ES-I3 (cell line): ENCODE results near the gene OR7C1.
"Not testable (repeated sequence)": the region's sequence is repeated elsewhere in the genome, so short reads cannot be mapped to it uniquely, and the experiment has no call there.

Experiments
- H3K36me3 ChIP-seq: 2 replicates; pipeline ENCODE4 v1.6.1; 2013; ENCODE audit warnings: mild to moderate bottlenecking, low read length, control low read depth, moderate library complexity; ENCODE audit not compliant: insufficient read depth
- H3K4me1 ChIP-seq: 2 replicates; pipeline ENCODE4 v1.6.1; 2013; ENCODE audit warnings: mild to moderate bottlenecking, control low read depth, low read length; ENCODE audit not compliant: insufficient read depth
- H3K9ac ChIP-seq: 2 replicates; pipeline ENCODE4 v1.6.1; 2013; ENCODE audit warnings: low read depth, mild to moderate bottlenecking, low read length, moderate library complexity
- H3K9me3 ChIP-seq: 2 replicates; pipeline ENCODE4 v1.6.1; 2013; ENCODE audit warnings: mild to moderate bottlenecking, low read length, moderate library complexity; ENCODE audit not compliant: control insufficient read depth, insufficient read depth

OR7C1 gene

DNA sequence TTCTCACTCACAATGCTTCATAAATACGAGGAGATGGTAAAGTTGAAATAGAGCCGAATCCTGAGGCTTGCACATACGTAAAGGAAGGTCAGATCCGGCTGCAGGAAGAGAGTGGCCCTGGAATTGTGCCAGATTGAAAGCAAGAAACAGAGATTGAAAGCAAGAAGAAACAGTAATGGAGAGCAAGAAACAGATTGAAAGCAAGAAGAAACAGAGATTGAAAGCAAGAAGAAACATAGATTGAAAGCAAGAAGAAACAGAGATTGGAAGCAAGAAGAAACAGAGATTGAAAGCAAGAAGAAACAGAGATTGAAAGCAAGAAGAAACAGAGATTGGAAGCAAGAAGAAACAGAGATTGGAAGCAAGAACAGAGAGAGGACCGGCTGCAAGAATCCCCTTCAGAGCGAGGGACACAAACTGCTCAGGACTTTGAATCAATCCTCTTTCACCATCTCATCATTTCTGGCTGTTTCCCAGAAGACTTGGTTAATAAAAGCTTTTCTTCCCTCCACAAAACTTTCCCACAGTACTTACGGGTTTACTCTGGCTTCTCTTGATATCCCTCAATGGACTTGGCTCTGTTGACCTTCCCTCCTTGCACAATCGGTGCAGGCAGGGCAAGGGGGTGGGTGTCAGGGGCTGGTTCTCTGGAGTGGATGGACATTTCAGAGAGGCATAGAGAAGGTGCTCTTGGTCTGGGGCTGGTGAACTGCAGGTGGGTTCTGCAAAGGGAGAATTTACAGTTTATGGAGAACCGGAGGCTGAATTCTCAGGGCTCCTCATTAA lies 25.5 kb downstream of the OR7C1 start:
- 0 out of 2 replicates have a peak, but pooled peaks cover 6% of the 10 kb centered on the region for H3K4me1 ChIP-seq
- no peaks in the 10 kb centered on the region for H3K36me3 ChIP-seq
- no peaks in the 10 kb centered on the region for H3K9me3 ChIP-seq
- H3K9ac ChIP-seq = no peak overlapping the region

DNA sequence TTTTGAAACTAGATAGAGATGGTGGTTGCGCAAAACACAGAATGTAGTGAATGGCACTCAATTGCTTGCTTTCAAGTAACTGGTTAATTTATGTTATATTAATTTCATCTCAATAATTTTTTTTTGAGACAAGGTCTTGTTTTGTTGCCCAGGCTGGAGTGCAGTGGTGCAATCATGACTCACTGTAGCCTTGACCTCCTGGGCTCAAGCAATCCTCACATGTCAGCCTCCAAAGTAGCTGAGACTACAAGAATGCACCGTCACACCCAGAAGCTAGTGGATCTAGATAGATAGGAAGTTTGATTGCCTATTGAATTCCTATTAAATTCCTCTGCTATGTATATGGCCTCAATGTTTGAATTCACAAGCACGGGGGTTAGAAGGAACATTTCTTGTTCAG lies 30.2 kb downstream of the OR7C1 start:
- no peaks in the 10 kb centered on the region for H3K36me3 ChIP-seq
- no peaks in the 10 kb centered on the region for H3K9me3 ChIP-seq
- 0 out of 2 replicates have a peak, but pooled peaks cover 10% of the 10 kb centered on the region for H3K4me1 ChIP-seq
- no peak overlapping the region for H3K9ac ChIP-seq

DNA sequence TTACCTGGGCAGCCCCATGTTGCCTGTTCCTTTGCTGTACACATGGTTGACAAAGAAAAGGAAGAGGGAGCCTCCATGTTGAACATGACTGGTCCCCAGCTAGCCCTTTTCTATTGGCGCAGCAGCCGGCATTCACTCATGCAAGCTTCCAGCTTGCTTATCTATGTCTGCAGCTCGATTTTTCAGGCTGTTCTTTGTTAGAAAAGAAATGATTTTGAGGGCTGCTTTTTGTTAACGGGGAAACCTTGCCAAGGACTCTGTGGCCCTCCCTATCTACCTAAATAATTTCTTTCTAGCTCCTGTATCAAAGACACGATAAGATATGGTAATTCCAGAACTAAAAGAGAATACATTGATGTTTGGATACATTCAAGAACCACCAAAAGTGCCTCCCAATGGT lies 36.2 kb downstream of the OR7C1 start:
- H3K36me3 ChIP-seq = no peaks in the 10 kb centered on the region
- H3K4me1 ChIP-seq = no peaks in the 10 kb centered on the region
- H3K9me3 ChIP-seq = no peaks in the 10 kb centered on the region
- no peak overlapping the region for H3K9ac ChIP-seq

DNA sequence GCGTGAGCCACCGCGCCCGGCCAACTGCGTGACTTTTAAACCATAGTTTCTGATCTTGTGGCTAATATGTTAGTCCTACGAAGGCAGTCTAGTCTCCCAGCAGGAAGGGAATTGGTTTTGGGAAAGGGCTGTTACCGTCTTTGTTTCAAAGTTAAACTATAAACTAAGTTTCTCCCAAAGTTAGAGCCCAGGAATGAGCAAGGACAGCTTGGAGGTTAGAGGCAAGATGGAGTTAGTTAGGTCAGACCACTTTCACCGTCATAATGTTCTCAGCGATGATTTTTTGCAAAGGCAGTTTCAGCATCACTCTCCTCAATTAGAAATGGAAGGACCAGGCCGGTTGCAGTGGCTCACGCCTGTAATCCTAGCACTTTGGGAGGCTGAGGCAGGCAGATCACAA lies 39.0 kb downstream of the OR7C1 start:
- Histone ChIP-seq H3K4me1 (no peaks in the 10 kb centered on the region), H3K36me3 (no peaks in the 10 kb centered on the region), H3K9ac (no peak overlapping the region), H3K9me3 (no peaks in the 10 kb centered on the region)

DNA sequence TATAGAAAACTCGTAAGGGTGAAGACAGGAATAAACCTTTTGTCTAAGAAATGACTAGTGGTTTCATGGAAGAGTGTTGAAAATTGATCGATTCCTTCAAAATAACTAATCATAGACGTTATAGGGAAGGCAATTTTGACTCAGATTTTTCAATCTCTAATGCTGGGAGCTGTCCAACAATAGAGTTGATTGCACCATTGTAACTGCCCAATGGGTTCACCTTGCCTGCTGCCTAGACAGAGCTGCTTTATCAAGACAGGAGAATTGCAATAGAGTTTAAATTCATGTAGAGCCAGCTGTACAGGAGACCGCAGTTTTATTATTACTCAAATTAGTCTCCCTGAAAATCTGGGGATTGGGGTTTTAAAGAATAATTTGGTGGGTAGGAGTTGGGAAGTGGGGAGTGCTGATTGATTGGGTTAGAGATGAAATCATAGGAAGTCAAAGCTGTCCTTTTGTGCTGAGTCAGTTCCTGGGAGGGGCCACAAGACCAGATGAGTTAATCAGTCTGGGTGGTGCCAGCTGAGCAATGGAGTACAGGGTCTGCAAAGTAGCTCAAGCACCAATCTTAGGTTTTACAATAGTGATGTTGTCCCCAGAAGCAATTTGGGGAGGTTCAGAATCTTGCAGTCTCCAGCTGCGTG lies 39.8 kb downstream of the OR7C1 start:
- H3K9ac ChIP-seq = no peak overlapping the region
- no peaks in the 10 kb centered on the region for H3K36me3 ChIP-seq
- H3K9me3 ChIP-seq = no peaks in the 10 kb centered on the region
- no peaks in the 10 kb centered on the region for H3K4me1 ChIP-seq

DNA sequence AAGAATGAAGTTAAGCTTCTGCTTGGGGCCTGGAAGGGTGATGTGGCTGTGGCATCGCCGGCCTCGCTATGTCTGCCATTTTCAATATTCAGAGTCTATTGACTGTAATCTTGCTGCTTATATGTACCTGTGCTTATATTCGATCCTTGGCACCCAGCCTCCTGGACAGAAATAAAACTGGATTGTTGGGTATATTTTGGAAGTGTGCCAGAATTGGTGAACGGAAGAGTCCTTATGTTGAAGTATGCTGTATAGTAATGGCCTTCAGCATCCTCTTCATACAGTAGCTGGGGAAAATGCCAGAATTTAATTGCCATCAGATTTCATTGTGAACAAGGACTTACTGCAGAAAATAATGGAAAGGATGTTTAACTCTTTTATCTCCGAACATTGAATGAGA lies 42.7 kb downstream of the OR7C1 start:
- not testable (repeated sequence) for H3K4me1 ChIP-seq, H3K36me3 ChIP-seq, H3K9ac ChIP-seq, H3K9me3 ChIP-seq

DNA sequence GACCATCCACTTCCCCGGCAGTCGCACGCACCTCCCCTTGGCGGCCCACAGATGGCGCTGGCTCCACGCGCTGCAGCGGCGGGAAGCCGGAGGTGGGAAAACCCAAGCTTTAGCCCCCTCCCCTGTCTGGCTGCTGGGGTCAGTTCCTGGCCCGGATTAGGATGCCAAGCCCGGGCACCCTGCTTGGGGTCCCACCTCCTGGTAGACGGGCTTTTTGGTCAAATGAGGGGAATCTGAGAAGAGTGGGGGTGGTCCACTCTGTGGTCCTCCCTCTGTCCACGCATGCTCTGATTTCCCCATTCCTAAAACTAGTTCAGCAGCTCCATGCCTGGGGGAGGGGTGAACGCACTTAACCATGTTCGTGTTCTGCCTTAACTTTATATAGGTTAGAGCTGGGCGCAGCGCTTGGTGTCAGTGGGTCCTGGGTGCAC lies 48.5 kb downstream of the OR7C1 start:
- H3K36me3 ChIP-seq = no peaks in the 10 kb centered on the region
- no peaks in the 10 kb centered on the region for H3K9me3 ChIP-seq
- no peaks in the 10 kb centered on the region for H3K4me1 ChIP-seq
- peak overlapping the region; percentile 11; the same call in 1 of the 2 replicates for H3K9ac ChIP-seq

DNA sequence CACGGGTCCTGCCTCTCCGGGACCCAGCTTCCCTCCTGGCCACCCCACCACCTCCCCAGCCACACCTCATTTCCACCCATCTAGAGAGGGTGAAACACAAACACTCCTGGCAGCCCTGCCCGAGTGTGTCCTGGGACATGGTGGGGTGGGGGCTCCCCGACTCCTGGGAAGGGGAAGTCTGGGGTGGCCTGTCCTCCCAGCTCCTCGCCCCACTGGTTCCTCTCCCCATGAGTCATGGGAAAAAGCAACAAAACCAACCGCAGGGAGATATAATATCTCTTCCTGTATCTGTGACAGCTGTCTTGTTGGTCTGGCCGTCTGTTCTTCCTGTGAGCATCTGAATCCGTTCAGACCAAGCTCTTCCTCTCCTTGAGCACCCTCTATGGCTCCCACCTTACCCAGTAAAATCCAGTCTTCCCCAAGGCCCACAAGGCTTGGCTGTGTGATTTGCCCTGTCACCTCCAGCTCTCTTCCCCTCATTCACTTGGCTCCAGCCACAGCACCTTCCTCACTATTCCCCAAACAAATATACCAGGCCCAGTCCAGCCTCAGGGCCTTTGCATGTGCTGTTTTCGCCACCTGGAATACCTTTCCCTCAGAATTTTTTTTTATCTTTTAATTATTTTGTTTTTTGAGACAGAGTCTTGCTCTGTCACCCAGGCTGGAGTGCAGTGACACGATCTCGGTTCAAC lies 49.7 kb downstream of the OR7C1 start:
- H3K4me1 ChIP-seq, H3K9me3 ChIP-seq, H3K36me3 ChIP-seq, H3K9ac ChIP-seq: not testable (repeated sequence)

DNA sequence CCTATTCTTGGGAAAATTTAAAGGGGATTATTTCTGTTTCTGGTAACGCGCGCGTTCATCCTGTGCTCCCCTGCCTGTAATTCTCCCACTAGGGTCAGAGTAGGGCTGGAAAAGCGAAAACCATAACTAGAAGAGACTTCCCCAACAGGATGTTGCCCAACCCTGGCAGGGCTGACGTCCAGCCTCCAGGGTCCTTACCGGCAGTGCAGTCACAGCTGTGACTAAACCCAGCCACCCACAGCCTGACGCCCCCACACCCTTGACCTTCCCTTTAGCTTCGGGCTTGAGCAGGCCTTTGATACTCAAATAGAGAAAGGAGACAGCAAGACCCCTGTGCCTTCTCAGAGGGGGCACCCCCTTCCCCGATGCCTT lies 50.3 kb downstream of the OR7C1 start:
- H3K9ac ChIP-seq, H3K36me3 ChIP-seq, H3K9me3 ChIP-seq, H3K4me1 ChIP-seq: not testable (repeated sequence)

DNA sequence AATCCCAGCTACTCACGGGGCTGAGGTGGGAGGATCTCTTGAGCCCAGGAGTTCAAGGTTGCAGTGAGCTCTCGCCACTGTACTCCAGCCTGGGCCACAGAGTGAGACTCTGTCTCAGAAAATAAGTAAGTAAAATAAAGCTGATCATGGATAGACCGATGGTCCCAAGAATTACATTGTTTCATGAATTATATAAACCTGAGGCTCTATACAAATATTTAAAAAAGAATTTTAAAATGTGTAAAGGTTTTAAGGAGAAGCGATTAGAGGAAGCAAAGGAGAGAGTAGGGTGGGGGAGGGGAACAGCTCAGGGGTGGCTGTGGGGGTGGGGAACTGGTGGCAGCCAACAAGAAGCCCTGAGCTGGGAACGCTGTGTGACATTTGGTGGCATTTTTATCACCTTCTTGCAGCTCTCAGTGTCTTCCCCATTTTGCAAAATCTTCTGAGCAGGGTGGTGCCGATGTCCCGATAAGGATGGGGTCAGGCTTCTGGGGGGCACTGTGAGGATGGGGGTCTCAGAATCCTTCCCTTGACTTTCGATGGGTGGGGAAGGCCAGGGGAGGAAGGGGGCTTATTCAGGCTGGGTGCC lies 51.5 kb downstream of the OR7C1 start:
- not testable (repeated sequence) for H3K36me3 ChIP-seq, H3K9me3 ChIP-seq, H3K4me1 ChIP-seq, H3K9ac ChIP-seq

DNA sequence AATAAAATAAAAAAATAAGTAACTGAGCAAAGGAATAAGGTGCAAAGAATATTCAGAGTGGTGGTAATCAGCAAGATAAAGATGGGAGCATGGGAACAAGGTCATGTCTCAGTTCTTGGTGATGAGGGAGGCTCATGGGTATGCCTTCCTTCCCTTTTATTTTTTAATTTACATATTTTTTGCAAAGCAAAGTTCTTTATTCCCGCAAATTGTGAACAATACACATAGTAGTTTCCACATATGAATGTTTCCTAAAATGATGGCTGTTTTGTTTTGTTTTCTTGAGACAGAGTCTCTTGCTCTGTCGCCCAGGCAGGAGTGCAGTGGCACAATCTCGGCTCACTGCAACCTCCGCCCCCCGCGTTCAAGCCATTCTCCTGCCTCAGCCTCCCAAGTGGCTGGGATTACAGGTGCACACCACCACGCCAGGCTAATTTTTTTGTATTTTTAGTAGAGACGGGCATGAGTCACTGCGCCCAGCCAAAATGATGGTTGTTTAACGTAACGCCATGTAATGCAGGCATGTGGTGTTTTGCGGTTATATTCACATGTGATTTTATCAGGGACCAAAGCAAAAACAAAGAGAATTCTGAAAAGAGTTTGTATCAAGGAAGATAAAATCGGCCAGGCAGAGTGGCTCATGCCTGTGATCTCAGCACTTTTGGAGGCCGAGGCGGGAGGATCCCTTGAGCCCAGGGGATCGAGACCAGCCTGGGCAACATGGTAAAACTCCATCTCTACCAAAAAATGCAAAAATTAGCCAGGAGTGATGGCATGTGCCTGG lies 52.2 kb downstream of the OR7C1 start:
- Histone ChIP-seq H3K9me3 (no peaks in the 10 kb centered on the region), H3K9ac (no peak overlapping the region), H3K4me1 (no peaks in the 10 kb centered on the region; the same call in 1 of the 2 replicates), H3K36me3 (no peaks in the 10 kb centered on the region)

DNA sequence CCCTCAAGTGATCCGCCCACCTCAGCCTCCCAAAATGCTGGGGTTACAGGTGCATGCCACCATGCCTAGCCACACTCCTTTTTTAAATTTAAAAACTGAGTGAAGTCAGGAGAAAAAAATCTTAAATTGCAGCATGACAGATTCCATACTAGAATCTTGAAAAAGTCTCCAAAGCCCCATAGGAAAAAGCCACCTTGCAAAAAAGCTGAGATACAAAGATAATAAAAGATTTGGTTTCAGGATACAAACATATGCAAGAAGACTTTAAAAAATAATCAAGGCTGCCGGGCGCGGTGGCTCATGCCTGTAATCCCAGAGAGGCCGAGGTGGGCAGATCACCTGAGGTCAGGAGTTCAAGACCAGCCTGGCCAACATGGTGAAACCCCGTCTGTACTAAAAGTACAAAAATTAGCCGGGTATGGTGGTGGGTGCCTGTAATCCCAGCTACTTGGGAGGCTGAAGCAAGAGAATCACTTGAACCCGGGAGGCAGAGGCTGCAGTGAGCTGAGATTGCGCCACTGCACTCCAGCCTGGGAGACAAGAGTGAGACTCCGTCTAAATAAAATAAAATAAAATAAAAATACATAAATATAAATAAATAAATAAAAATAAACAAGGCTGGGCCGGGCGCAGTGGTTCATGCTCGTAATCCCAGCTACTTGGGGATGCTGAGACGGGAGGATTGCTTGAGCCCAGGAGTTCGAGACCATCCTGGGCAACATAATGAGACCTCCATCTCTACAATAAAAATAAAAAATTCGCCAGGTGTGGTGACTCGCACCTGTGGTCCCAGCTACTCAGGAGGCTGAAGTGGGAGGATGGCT lies 53.1 kb downstream of the OR7C1 start:
- not testable (repeated sequence) for H3K9ac ChIP-seq, H3K36me3 ChIP-seq, H3K9me3 ChIP-seq, H3K4me1 ChIP-seq

DNA sequence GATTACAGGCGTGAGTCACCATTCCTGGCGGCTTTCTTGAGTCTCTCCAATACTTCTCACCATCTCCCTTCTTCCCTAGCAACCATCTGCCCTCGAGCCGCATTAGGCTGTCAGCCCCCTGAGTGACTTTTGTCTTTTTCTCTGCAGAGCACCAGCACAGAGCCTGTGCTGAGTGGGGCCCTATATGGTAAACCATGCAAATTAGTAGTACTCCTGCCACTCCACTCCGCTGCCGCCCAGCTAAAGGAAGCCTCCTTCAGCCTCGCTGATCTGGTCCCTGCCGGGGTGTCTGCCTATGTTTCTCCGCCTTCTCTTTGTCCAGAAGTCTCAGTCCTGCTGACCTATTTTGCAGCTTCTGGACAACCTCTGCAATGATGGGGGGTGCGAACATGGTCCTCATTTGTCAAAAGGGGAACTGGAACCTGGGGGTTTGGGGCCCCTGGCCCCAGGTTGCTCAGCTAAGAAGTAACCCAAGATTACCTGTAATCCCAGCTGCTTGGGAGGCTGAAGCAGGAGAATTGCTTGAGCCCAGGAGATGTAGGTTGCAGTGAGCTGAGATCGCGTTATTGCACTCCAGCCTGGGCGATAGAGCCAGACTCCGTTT lies 54.3 kb downstream of the OR7C1 start:
- not testable (repeated sequence) for H3K36me3 ChIP-seq, H3K9ac ChIP-seq, H3K4me1 ChIP-seq, H3K9me3 ChIP-seq
